Renal cortex interstitium (tissue), 11 donors: ENCODE measurements around the gene EP300. TPM values are rescaled to one million over a fixed set of nuclear protein-coding genes. Genes with fewer than 3 reads are reported as not detected.
"Not testable (repeated sequence)": the region's sequence is repeated elsewhere in the genome, so short reads cannot be mapped to it uniquely, and the experiment has no call there.

ENCODE experiments used
- DNase-seq, 11 donors: peaks; one replicate each; pipeline ENCODE4 v3.0.0-alpha.2; 2013; ENCODE audit warnings: low read depth in 9 of 11, low spot score in 4 of 11; ENCODE audit errors: extremely low read depth in 1 of 11
- polyA plus RNA-seq, 3 donors: library from polyadenylated mRNA; unstranded; fragments of 120-200 nt; gene quantifications; one replicate each; pipeline ENCODE4 v1.2.1, GENCODE V29; 2013; ENCODE audit not compliant: insufficient read length in 3 of 3

Gene EP300
- polyA plus RNA-seq, 3 donors, result 64.8 to 79.5 (median 67.3) TPM

- DNase-seq, result no peak
Measured at GRCh38 chr22:41123151-41123550, 30.8 kb downstream of the EP300 start.

- DNase-seq, result no peak
Measured at GRCh38 chr22:41124086-41124485, 31.7 kb downstream of the EP300 start.

GRCh38 chr22:41127451-41127850, 35.1 kb downstream of the EP300 start:
- no peak for DNase-seq

- no peak for DNase-seq
Measured at GRCh38 chr22:41128606-41129005, 36.2 kb downstream of the EP300 start.

- no peak for DNase-seq
Measured at GRCh38 chr22:41132550-41132949, 40.2 kb downstream of the EP300 start.

- DNase-seq, result no peak
Measured at GRCh38 chr22:41140365-41140957, 48.1 kb downstream of the EP300 start.

- not testable (repeated sequence) for DNase-seq
Measured at GRCh38 chr22:41145921-41146320, 53.5 kb downstream of the EP300 start.

GRCh38 chr22:41146573-41146972, 54.2 kb downstream of the EP300 start:
- DNase-seq, result peak in 1 of 11 donors; percentile 1

- DNase-seq, result no peak
Measured at GRCh38 chr22:41147722-41148121, 55.3 kb downstream of the EP300 start.

- DNase-seq, result no peak
Measured at GRCh38 chr22:41152902-41153301, 60.5 kb downstream of the EP300 start.

GRCh38 chr22:41157083-41157482, 64.7 kb downstream of the EP300 start:
- DNase-seq, result no peak

- DNase-seq, result no peak
Measured at GRCh38 chr22:41169157-41169556, 76.8 kb downstream of the EP300 start.

- no peak for DNase-seq
Measured at GRCh38 chr22:41171996-41172395, 79.6 kb downstream of the EP300 start.

- DNase-seq, result no peak
Measured at GRCh38 chr22:41175546-41175945, 83.2 kb downstream of the EP300 start.

- no peak for DNase-seq
Measured at GRCh38 chr22:41177040-41177621, 84.7 kb downstream of the EP300 start.

GRCh38 chr22:41177622-41178424, 85.4 kb downstream of the EP300 start:
- no peak for DNase-seq

- no peak for DNase-seq
Measured at GRCh38 chr22:41178425-41178975, 86.1 kb downstream of the EP300 start.

- DNase-seq, result not testable (repeated sequence)
Measured at GRCh38 chr22:41180362-41180761, 88.0 kb downstream of the EP300 start.

- no peak for DNase-seq
Measured at GRCh38 chr22:41180926-41181325, 88.5 kb downstream of the EP300 start.
